Ovary (tissue), 9 donors: Measurements from ENCODE around the gene KMT2E. TPM values are rescaled to one million over a fixed set of nuclear protein-coding genes. Genes with fewer than 3 reads are reported as not detected.

Experiments used
- DNase-seq, 5 donors: peaks; one replicate each; pipeline ENCODE4 v3.0.0-alpha.2; 2019 to 2020
- H3K27ac ChIP-seq, 2 donors: fragments of 200-600 bp; one replicate each; pipeline versions ENCODE4 v1.5.1 to v1.8.0; 2019 to 2022
- H3K27me3 ChIP-seq: fragments of 200-600 bp; one replicate; pipeline ENCODE4 v1.8.0; 2022
- H3K36me3 ChIP-seq: fragments of 200-600 bp; sonication (generic); one replicate; pipeline ENCODE4 v1.5.1; 2019
- H3K4me1 ChIP-seq: one replicate; pipeline ENCODE4 v1.8.1; 2013; ENCODE audit warnings: mild to moderate bottlenecking, moderate library complexity; ENCODE audit not compliant: insufficient read depth
- H3K4me3 ChIP-seq: fragments of 200-600 bp; sonication (generic); one replicate; pipeline ENCODE4 v1.5.1; 2017
- H3K9me3 ChIP-seq, 2 donors: fragments of 200-600 bp in 1 of 2; sonication (generic) in 1 of 2; one replicate each; pipeline versions ENCODE4 v1.5.1 to v1.8.1; 2013 to 2019; ENCODE audit warnings: mild to moderate bottlenecking in 1 of 2, moderate library complexity in 1 of 2
- CTCF ChIP-seq, 3 donors: fragments of 450-650 bp in 2 of 3; fragments of 200-600 bp in 1 of 3; IDR thresholded peaks; one replicate each; pipeline versions ENCODE4 v1.5.1 to v1.8.0; 2016 to 2022; ENCODE audit warnings: antibody characterized with exemption in 3 of 3, mild to moderate bottlenecking in 1 of 3
- EP300 ChIP-seq: sonication (generic); formaldehyde crosslinking; IDR thresholded peaks from one replicate; pipeline ENCODE4 v1.6.1; 2017; ENCODE audit warnings: antibody characterized with exemption
- POLR2A ChIP-seq: fragments of 450-650 bp; IDR thresholded peaks from one replicate; pipeline ENCODE4 v1.6.1; 2017; ENCODE audit warnings: antibody characterized with exemption, mild to moderate bottlenecking, moderate library complexity
- WGBS, 3 donors: extraction: QIAGEN DNeasy Blood & Tissue Kit in 1 of 3; methylation state at CpG; one replicate each; pipeline versions ENCODE4 v1.1.5 to v1.1.7; 2013 to 2017; 5-methylcytosine and 5-hydroxymethylcytosine counted together
- intact Hi-C, 4 donors: fragments of 100-400 bp; cut with DNase I; formaldehyde crosslinking; loops; one replicate each; pipeline versions ENCODE4 v1.11.0 to v1.15.1; 2022 to 2023
- polyA plus RNA-seq, 2 donors: library from polyadenylated mRNA; stranded (reverse); fragments of 200-250 nt in 1 of 2; fragments of 350-450 nt in 1 of 2; fragmentation: Illumina TruSeq in 1 of 2; extraction: RNeasy Lipid Tissue Mini Kit (QIAGEN cat#74804) in 1 of 2; gene quantifications; one replicate each; pipeline ENCODE4 v1.2.3, GENCODE V29; 2013 to 2014
- total RNA-seq, 7 donors: library from RNA; depleted of rRNA in 2 of 7; stranded (reverse); fragments of >200 nt in 2 of 7; fragmentation: NEBNext Ultra II Directional in 3 of 7; extraction: Animal tissue kit (Norgen Biotek cat#: 25700) in 3 of 7; gene quantifications; one replicate each; pipeline versions ENCODE4 v1.1.0 to v1.2.4, GENCODE V29; 2016 to 2023
- donor health status: DM: no; HTN: no; CAD: no; lungs with moderate emphysema.
- donor health status: DM: no; HTN: no; CAD: no.
- donor health status: Bipolar disorder and iron deficiency.
- donor health status: DM: yes; HTN: yes; CAD: no.
- donor health status: DM: no; HTN: no; CAD: no.
- donor health status: DM: yes; HTN: yes; CAD: no.

The KMT2E gene
- total and polyA plus RNA-seq, 9 donors, result 35.2 to 152 (median 113) TPM

DNA sequence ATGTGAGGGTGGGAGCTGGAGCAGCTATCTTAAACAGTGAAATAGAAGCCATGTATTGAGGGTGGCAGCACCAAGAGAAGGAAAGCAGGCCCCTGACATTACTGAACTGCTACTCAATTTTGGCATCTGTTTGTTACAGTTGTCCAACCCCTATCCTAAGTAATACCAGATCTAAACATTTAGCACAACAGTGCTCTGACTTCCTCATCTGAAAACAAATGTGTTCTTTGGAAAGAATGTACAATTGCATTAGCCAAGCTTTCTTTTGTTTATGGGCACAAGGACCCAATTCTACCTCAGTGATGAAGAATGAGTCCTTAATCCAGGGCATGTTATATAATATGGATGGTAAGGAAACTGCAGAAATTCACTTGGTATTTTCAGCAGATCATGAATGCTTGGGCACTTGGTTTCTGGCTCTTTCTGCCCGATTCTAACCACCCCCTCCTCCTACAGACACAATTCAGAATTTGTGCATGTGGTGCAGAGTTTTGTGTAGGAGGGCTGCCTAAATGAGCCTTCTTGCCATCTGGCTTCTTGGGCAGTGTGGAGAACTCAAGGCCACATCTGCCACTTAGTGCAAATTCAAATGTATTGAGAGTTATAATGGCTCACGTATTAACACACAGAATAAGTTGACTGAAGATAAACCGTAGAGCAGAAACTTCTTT, 36.9 kb upstream of the KMT2E start:
- Histone ChIP-seq H3K27me3 (no peaks in the 10 kb centered on the region), H3K4me1 (peaks cover 15% of the 10 kb centered on the region), H3K9me3 (no peaks in the 10 kb centered on the region), H3K36me3 (no peaks in the 10 kb centered on the region), H3K27ac (peak overlapping the region in 1 of 2 donors; percentile 9), H3K4me3 (no peak overlapping the region)
- 23 to 42% (median 23%) methylated on average over 3 of the region's 3 CpGs for WGBS, 3 donors
- DNase-seq, result no peak
- no peak for TF ChIP-seq POLR2A
- TF ChIP-seq CTCF (IDR thresholded peaks at IDR 0.05), result no peak
- no peak for TF ChIP-seq EP300
- intact Hi-C loops, result loop anchor here in 1 of 4 donors (5.0 kb wide), 1 partner anchor 35 kb away; the partner anchor contains the start of gene KMT2E

DNA sequence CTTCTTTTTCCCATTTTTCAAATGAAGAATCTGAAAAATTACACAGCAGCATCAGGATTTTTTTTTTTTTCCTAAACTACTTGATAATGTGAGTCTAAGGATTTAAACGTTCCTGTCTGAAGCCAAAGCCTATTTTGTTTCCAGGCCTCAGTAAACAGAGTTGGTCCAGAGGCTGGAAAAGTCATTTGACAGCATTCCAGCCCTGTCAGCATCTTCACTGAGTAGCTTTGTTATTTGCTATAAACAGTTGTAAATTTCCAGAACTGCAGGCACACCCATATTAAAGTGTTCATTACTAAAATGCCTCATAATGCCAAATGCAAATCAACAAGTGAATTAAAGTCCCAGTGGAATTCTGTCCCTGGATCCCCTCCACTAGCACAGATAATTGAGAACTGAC, 35.5 kb upstream of the KMT2E start:
- Histone ChIP-seq H3K4me1 (peaks cover 17% of the 10 kb centered on the region), H3K36me3 (no peaks in the 10 kb centered on the region), H3K4me3 (no peak overlapping the region), H3K27me3 (no peaks in the 10 kb centered on the region), H3K9me3 (no peaks in the 10 kb centered on the region), H3K27ac (peak overlapping the region; percentile 9 to 16)
- intact Hi-C loops, result loop anchor here in 1 of 4 donors (5.0 kb wide), 1 partner anchor 34 kb away; the partner anchor contains the start of gene KMT2E
- DNase-seq, result peak in 1 of 5 donors; percentile 44
- no peak for TF ChIP-seq CTCF (IDR thresholded peaks at IDR 0.05)
- TF ChIP-seq EP300, result no peak
- TF ChIP-seq POLR2A, result no peak
- WGBS, 3 donors, result 0 to 2% (median 0%) methylated on average over 1 of the region's 1 CpG

DNA sequence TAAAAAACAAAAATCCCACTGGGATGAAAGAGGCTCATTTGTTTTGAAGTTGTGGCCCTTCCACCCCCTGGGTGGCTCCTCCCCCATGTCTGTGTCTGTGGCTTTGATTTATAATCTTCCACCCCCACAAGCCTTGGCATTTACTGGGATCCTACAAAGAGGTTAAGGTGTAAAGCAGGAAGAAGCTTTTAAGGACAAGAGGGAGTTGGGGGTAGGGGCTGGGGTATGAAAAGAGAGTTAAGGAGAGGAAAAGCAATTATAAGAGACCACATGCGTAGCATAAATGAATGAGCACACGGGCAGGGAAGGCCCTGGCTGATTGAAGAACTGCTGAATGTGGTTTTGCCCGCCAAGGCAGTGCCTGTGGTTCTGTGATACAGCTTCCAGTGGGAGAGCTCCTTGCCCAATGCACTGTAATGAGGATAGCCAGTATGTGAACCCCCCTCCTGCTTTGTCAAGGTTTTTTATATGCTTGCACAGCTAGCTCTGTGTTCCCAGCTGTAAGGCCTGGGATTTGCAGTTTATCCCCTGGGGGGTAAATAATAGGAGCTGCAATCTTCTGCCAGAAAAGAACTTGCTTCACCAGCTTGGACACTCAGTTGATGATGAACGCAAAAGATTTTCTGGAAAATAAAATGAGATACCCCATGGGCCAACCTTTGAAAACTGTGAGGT, 34.7 kb upstream of the KMT2E start:
- Histone ChIP-seq H3K4me1 (peaks cover 15% of the 10 kb centered on the region), H3K27ac (peak overlapping the region; percentile 27 to 34), H3K27me3 (no peaks in the 10 kb centered on the region), H3K36me3 (no peaks in the 10 kb centered on the region), H3K4me3 (no peak overlapping the region), H3K9me3 (no peaks in the 10 kb centered on the region)
- WGBS, 3 donors, result 25 to 37% (median 33%) methylated on average over 4 of the region's 4 CpGs
- peak in 2 of 5 donors; percentile 34 to 37 for DNase-seq
- TF ChIP-seq EP300, result no peak
- TF ChIP-seq POLR2A, result no peak
- no peak for TF ChIP-seq CTCF (IDR thresholded peaks at IDR 0.05)
- intact Hi-C loops, result loop anchor here in 1 of 4 donors (5.0 kb wide), 1 partner anchor 33 kb away; the partner anchor contains the start of gene KMT2E

DNA sequence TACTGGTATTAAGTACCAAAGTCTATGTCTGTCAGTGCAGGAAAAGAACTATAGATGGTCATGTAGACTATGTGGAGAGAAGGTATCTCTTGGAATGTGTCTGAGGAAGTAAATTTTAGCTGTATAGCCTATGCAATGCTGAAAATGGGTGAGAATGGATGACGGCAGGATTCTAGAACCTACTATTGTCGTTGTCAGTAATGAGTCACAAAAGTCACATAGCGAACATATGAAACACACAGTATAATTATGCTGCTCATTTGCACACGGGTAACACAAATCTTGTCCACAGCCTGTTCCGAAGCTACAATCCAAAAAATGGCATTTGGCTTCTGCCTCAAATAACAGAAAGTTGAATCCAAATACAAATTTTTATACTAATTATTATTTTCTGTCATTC, 33.6 kb upstream of the KMT2E start:
- no peak for TF ChIP-seq CTCF (IDR thresholded peaks at IDR 0.05)
- Histone ChIP-seq H3K27ac (no peak overlapping the region), H3K36me3 (no peaks in the 10 kb centered on the region), H3K4me1 (peaks cover 15% of the 10 kb centered on the region), H3K9me3 (no peaks in the 10 kb centered on the region), H3K4me3 (no peak overlapping the region), H3K27me3 (no peaks in the 10 kb centered on the region)
- WGBS, 3 donors, result 71 to 79% (median 74%) methylated on average over 5 of the region's 5 CpGs
- DNase-seq, result no peak
- intact Hi-C loops, result loop anchor here in 2 of 4 donors (10.0 kb wide), 1 partner anchor 124 kb away; no protein-coding TSS in a partner anchor
